Measurements from ENCODE around the gene MAP2K7.

Gene MAP2K7

DNA sequence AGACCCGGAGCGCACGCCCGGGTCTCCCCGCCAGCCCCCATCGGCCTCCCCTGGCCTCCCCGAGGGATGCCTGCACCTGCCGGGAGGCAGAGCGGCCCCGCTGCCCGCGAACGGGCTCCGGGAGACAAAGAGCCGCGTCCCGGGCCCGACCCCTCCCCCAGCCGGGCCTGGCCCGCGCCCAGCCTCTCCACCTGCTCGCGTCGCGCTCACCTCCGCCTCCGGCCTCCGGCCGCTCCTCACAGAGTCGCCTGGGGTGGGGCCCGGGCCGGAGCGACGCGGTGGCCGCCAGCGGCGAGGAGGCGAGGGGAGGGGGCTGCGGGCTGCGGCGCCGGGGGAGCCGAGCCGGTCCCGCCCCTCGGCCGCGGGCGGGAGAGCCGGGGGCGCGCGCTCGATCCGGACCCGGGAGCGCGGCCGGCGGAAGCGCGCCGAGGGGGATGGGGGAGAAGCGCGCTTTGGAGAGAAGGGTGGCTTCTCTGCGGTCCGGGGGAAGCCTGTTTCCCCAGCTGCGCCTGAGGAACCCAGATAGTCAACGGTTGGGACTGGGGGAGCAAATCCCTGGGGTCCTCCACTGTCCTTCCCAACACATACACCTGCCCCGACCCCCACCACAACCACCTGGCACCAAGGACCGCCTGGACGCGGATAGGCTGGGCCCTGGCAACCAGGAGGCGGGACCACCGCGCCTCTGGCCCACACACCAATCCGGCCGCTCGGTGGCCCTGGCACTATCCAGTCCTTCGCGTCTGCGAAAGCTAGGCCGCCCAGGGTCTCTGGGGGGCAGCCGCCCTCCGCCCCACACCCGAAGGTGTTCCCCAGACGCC is 29.4 kb upstream of the MAP2K7 start, which contains the start of gene PRR36:
Gene PRR36 (minus strand): TSS at position 315 of the 821 bp plus-strand sequence. CDS start 701 bp downstream, outside the sequence.
- H3K27ac ChIP-seq: peak within 1 kb of the TSS; percentile 48
- TF ChIP-seq, protein P1, sequence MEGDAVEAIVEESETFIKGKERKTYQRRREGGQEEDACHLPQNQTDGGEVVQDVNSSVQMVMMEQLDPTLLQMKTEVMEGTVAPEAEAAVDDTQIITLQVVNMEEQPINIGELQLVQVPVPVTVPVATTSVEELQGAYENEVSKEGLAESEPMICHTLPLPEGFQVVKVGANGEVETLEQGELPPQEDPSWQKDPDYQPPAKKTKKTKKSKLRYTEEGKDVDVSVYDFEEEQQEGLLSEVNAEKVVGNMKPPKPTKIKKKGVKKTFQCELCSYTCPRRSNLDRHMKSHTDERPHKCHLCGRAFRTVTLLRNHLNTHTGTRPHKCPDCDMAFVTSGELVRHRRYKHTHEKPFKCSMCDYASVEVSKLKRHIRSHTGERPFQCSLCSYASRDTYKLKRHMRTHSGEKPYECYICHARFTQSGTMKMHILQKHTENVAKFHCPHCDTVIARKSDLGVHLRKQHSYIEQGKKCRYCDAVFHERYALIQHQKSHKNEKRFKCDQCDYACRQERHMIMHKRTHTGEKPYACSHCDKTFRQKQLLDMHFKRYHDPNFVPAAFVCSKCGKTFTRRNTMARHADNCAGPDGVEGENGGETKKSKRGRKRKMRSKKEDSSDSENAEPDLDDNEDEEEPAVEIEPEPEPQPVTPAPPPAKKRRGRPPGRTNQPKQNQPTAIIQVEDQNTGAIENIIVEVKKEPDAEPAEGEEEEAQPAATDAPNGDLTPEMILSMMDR (conservative IDR thresholded peaks at IDR 0.05): no peak
- TF ChIP-seq ZFX (IDR thresholded peaks at IDR 0.05): no peak

DNA sequence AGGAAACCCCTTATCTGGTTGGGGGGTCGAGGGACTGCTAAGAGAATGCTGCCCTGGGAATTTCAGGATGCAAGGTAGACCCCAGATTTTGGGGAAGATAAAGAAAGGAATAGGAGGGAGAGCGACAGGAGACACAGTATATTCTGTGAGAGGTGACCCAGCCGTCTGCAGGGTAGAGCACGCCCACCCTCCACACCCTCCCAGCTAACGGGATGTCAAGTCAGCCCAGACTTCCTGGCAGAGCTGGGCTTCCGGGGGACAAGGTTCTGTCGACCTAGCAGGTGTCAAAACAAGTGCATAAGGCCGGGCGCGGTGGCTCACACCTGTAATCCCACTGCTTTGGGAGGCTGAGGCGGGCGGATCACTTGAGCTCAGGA is 28.8 kb upstream of the MAP2K7 start:
- TF ChIP-seq ZFX (IDR thresholded peaks at IDR 0.05): no peak
- TF ChIP-seq, protein P1 (conservative IDR thresholded peaks at IDR 0.05): no peak
- peak overlapping the region; percentile 48 for H3K27ac ChIP-seq

DNA sequence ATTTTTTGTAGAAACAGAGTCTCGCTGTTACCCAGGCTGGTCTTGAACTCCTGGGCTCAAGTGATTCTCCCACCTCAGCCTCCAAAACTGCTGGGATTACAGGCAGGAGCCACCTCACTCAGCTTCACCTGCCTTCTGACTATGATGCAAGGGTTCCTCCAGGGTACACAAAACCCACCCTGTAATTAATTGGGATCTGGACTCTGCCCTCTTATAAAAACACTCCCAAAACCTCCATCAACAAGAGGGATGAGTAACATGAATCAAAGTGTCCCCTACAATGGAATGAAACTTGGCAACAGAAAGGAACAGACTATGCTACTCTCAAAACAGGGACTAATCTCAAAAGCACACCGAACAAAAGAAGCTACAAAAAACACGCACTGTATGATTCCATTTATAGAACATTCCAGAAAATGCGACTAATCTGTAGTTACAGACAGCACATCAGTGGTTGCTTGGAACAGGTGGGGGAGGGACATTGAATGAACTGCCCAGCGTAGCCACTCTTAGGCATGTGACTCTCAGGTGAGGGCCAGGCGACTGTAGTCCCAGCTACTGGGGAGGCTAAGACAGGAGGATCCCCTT is 26.3 kb upstream of the MAP2K7 start:
- H3K27ac ChIP-seq: no peak overlapping the region
- TF ChIP-seq, protein P1 (conservative IDR thresholded peaks at IDR 0.05): no peak
- no peak for TF ChIP-seq ZFX (IDR thresholded peaks at IDR 0.05)

DNA sequence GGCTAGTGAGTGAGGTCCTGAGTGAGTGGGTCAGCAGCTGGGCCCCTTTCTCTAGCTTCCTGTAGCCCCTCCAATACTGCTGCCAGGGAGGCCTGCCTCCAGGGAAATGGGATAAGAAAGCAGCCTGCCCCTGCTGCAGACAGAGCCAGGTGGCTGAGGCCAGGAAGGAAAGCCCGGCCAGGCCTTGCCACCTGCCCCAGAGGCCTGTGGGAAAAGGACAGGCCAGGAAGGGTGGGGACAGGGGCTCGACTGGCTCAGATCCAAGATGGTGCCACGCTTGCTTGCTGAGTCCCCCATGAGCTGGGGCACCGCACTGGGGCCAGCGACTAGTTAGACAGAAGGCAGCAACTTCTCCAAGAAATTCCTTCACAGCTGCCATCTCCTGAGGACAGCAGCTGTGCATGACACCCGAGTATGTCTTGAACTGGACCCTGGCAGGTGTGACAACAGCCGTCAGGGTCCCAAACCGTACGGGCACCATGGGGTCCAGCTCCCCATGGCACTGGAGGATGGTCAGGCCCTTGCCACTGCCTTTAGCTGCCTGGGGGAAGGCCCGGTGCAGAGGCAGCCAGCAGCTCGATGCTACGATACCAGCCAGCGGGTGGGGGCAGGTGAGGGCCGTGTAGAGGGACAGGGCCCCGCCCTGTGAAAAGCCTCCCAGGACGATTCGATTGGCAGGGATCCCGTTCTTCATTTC is 24.4 kb upstream of the MAP2K7 start:
- H3K27ac ChIP-seq: no peak overlapping the region
- no peak for TF ChIP-seq ZFX (IDR thresholded peaks at IDR 0.05)
- TF ChIP-seq, protein P1 (conservative IDR thresholded peaks at IDR 0.05): no peak

DNA sequence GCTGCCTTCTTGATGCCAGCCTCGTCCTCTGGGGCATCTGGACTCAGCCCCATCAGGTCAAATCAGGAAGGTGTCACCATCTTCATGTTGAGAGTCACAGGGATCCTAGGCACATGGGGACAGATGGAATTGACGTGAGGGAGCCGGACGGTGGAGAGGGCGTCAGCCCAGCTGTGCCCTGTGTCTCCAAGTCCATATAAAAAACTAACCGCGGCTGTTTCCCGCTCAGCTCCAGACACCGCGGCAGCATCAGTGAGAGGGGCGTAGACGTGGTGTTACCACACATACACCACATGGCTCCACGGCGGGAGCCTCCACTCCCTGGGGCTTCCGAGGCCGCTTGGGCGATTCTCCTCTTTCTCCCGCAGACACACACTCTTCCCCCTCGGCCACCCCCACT is 23.8 kb upstream of the MAP2K7 start:
- no peak overlapping the region for H3K27ac ChIP-seq
- TF ChIP-seq, protein P1 (conservative IDR thresholded peaks at IDR 0.05): no peak
- no peak for TF ChIP-seq ZFX (IDR thresholded peaks at IDR 0.05)

DNA sequence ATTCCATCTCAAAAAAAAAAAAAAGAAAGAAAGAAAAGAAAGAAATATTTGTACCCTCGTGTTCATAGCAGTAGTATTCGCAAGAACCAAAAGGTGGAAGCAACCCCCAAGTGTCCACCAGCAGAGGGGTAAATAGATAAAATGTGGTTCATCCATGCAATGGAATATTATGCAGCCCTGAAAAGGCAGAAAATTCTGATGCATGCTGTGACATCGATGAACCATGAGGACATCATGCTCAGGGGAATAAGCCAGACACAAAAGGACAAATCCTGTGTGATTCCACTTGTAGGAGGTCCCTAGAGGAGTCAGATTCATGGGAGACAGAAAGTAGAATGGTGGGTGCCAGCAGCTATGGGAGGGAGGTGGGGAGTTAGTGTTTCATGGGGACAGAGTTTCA is 21.8 kb upstream of the MAP2K7 start:
- TF ChIP-seq ZFX (IDR thresholded peaks at IDR 0.05): no peak
- TF ChIP-seq, protein P1 (conservative IDR thresholded peaks at IDR 0.05): no peak
- no peak overlapping the region for H3K27ac ChIP-seq

DNA sequence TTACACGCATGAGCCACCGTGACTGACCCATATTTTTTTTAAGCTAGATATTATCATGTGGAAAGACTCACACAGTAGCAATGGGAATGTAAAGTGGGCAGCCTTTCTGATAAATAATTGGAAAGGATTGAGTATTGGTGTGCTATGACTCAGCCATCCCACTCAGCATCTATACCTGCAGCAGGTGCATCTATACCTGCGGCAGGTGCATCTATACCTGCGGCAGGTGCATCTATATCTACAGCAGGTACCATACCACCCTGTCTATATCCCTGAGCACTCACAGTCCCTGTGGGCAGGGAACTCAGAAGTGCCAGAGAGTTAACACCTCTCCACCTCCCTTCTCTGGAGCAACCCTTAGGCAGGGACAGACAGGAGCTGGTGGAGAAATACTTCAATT is 20.6 kb upstream of the MAP2K7 start:
- H3K27ac ChIP-seq: no peak overlapping the region
- TF ChIP-seq ZFX (IDR thresholded peaks at IDR 0.05): no peak
- TF ChIP-seq, protein P1 (conservative IDR thresholded peaks at IDR 0.05): no peak
